ENCODE measurements around the gene FAAP20. TPM values are rescaled to one million over a fixed set of nuclear protein-coding genes. Genes with fewer than 3 reads are reported as not detected.

FAAP20 gene
- total and polyA plus RNA-seq, 9 of the 15 experiments (the other 6 are each of a cell fraction or from before 2014, with no cell fraction given): 0.58 to 143 (median 9.9) TPM

- TF ChIP-seq RBBP5 (IDR thresholded peaks at IDR 0.05; ENCODE audit: borderline replicate concordance, insufficient read depth, low read length, poor library complexity, severe bottlenecking) (no peak), PYGO2 (tag; IDR thresholded peaks at IDR 0.05) (no peak), FOXA3 (CRISPR knock-in tag; conservative IDR thresholded peaks at IDR 0.05 in 1 of 2, IDR thresholded peaks at IDR 0.05 in 1 of 2) (no peak), NR3C1 (CRISPR knock-in tag; IDR thresholded peaks at IDR 0.05) (no peak), CGGBP1 (CRISPR knock-in tag; IDR thresholded peaks at IDR 0.05) (no peak), NR2F6 (CRISPR knock-in tag; IDR thresholded peaks at IDR 0.05) (no peak), ZNF197 (CRISPR knock-in tag; IDR thresholded peaks at IDR 0.05; ENCODE audit: low read depth) (no peak), RAD51 (IDR thresholded peaks at IDR 0.05; ENCODE audit: borderline replicate concordance, low read depth) (peak; percentile 44; the same call in 1 of the 2 replicates), ZBTB49 (CRISPR knock-in tag; IDR thresholded peaks at IDR 0.05; ENCODE audit: borderline replicate concordance) (no peak), MCM5 (IDR thresholded peaks at IDR 0.05; ENCODE audit: low read depth) (no peak), SRF (CRISPR knock-in tag; IDR thresholded peaks at IDR 0.05) (0 out of 4 replicates have a peak, but pooled peaks of 1 of the 2 experiments have one; percentile 28), ZNF586 (CRISPR knock-in tag; conservative IDR thresholded peaks at IDR 0.05) (no peak), POLR2AphosphoS5 (IDR thresholded peaks at IDR 0.05; ENCODE audit: control insufficient read depth, insufficient read depth, low read depth, low read length) (0 out of 2 replicates have a peak, but pooled peaks have one; percentile 41), ZNF395 (CRISPR knock-in tag; IDR thresholded peaks at IDR 0.05) (no peak), MYNN (IDR thresholded peaks at IDR 0.05) (no peak), MYNN (CRISPR knock-in tag; IDR thresholded peaks at IDR 0.05) (no peak), OTX1 (CRISPR knock-in tag; IDR thresholded peaks at IDR 0.05) (no peak), ZC3H11A (IDR thresholded peaks at IDR 0.05; ENCODE audit: low read depth, low read length) (no peak), ZNF518B (CRISPR knock-in tag; IDR thresholded peaks at IDR 0.05) (no peak), NRF1 (conservative IDR thresholded peaks at IDR 0.05 in 1 of 2, IDR thresholded peaks at IDR 0.05 in 1 of 2) (0 out of 4 replicates have a peak, but pooled peaks of 1 of the 2 experiments have one; percentile 12)
Measured at GRCh38 chr1:2204415-2205190, 10.0 kb upstream of the FAAP20 start (continued).
